ENCODE data around the gene ACCSL.

Gene ACCSL

DNA sequence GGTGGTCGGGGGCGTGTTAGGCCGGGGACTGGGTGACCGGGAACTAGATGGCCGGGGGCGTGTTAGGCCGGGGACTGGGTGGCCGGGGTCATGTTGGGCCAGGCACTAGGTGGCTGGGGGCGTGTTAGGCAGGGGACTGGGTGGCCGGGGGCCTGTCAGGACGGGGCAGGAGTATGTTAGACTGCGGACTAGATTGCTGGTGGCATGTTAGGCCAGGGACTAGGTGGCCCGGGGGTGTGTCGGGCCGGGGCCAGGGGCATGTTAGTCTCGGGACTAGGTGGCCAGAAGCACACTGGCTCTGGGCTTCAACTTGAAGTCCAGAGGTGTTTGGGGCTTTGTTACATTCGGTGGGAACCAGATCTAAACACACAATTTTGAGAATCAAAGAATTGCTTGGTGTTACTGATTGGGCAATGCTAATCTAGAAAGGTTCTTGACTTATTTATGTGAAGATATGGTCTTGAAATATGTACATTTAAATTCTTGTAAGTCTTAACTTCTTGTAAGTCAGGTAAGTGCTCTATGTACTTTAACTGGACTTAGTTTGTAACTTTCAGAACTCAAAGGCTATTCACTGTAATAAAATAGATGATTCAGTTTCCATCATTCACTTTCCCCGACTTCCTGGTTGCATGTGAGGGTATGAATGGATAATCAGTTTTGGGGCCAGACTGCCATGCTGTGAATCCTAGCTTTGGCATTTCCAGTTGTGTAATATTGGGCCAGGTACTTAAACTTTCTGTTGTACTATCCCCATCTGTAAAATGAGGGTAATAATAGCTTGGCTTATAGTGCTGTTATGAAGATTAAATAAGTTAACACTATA is 48.8 kb downstream of the ACCSL start:
- DNase-seq (no peak), ATAC-seq (peak; percentile 16)

DNA sequence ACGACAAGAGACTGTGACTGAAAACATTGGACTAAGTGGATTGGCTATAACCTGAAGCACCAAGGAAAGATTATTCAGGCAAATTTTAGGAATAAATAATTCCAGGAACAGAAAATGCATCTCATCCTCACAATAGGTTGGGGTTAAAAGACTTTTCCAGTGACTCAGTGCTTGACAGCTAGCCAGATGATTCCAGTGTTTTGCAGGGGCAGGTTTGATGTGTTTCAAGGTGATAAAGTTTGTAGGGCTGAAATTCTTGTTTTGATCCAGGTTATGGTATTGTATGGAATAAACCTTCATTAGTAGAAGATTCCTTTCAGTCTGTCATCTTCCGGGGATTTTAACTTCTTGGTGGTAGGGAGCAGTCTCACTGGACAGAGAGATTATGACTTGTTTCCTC is 50.0 kb downstream of the ACCSL start:
- DNase-seq, result no peak
- no peak for ATAC-seq

DNA sequence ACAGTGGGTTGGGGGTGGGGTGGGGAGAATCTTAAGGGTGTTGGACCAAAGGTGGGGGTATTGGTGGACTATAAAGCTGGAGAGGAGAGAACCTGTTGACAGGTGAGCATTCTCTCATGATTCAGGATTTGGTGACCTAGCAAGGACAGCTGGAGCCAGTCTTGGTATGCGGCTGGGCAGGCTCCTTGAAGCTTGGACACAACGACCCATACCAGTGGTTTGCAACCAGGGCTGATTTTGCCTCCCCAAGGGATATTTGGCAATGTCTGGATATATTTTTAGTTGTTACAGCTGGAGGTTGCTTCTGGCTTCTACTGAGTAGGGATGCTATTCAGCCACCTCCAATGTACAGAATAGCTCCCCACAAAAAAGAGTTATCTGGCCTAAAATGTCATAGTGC is 53.3 kb downstream of the ACCSL start:
- ATAC-seq, result no peak
- no peak for DNase-seq

DNA sequence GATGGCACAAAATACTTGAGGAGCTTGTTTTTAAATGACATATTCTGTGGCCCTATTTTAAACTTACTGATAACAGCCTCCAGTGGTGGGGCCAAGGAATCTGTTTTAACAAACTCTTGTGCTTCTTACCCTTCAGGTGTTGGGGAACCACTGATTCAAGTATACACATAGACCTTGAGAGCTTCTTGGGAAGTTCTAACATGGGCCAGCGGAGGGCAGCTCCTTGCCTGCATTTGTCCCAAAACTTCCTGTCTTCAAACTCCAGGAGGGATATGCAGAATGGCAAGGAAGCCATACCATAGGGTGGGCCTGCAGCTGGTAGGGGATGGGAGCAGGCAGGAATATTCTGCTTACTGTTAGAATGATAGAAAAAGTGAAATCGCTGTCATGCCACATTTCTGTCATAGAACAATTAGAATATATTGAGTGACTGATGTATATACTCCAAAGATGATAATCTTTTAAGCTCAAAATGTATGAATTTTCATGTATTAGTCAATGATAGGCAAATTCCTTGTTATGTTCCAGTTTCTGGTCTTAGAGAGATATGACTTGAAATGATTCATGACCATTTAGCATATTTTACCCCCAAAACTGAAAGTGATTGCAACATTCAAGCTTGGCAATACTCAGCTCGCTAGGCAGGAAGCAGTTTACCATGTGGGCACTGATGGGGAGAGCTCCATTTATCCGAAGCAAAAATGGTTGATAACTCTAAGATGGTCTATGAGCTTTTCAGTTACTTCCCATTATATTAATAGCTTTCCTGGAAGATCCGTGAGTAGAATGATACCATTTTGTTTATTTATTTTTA is 56.9 kb downstream of the ACCSL start:
- DNase-seq (no peak), ATAC-seq (peak; percentile 59)

DNA sequence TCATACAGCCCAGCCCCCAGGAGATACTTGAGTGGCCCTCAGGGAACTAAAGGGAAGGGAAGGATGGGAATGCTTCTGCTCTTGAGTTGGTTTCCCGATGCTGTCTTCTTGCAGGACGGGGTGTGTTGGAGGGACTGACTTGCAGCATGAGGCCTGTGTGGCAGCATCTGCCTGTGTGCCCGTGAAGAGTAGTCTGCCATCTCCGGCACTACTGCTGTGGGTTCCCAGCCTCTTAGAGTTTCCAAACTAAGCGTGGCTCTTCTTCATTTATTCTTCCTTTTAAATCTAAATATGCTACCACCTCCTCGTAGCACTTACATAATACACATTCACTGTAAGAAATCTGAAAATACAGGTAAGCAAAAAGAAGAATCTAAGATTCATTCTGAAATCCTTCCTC is 60.5 kb downstream of the ACCSL start:
- DNase-seq (no peak), ATAC-seq (no peak)

Measured in stimulated activated naive CD8-positive, alpha-beta T cell treated with anti-CD3 and anti-CD28 coated beads, Interleukin-15, Interleukin-2, amounts not matched to agents 100 U/mL and 50 U/mL, for 24 hours (primary cell).